HUES48 (cell line): ENCODE measurements around the gene POP4.

Experiments
- H3K27ac ChIP-seq: one replicate; pipeline ENCODE4 v1.7.0; 2013; ENCODE audit warnings: low read depth, low read length, inconsistent platforms
- H3K27me3 ChIP-seq: 2 replicates; pipeline ENCODE4 v1.6.1; 2013; ENCODE audit warnings: mild to moderate bottlenecking, low read length; ENCODE audit not compliant: control insufficient read depth, insufficient read depth
- H3K36me3 ChIP-seq: 2 replicates; pipeline ENCODE4 v1.6.1; 2013; ENCODE audit warnings: low read length; ENCODE audit not compliant: control insufficient read depth, insufficient read depth
- H3K4me1 ChIP-seq: 2 replicates; pipeline ENCODE4 v1.6.1; 2013; ENCODE audit warnings: mild to moderate bottlenecking, low read length; ENCODE audit not compliant: control insufficient read depth, insufficient read depth
- H3K4me3 ChIP-seq: 2 replicates; pipeline ENCODE4 v1.5.1; 2013; ENCODE audit warnings: mild to moderate bottlenecking, low read depth, low read length
- H3K9ac ChIP-seq: 2 replicates; pipeline ENCODE4 v1.6.1; 2013; ENCODE audit warnings: mild to moderate bottlenecking, low read depth, low read length, moderate library complexity
- H3K9me3 ChIP-seq: 2 replicates; pipeline ENCODE4 v1.6.1; 2013; ENCODE audit warnings: low read length; ENCODE audit not compliant: control insufficient read depth, insufficient read depth

The POP4 gene

GRCh38 chr19:29651622-29652394, 45.7 kb downstream of the POP4 start:
- no peaks in the 10 kb centered on the region for H3K27me3 ChIP-seq

GRCh38 chr19:29653398-29653797, 47.3 kb downstream of the POP4 start:
- no peaks in the 10 kb centered on the region for H3K27me3 ChIP-seq
- no peaks in the 10 kb centered on the region for H3K36me3 ChIP-seq
- H3K9ac ChIP-seq: no peak overlapping the region
- no peaks in the 10 kb centered on the region for H3K4me1 ChIP-seq
- no peaks in the 10 kb centered on the region for H3K9me3 ChIP-seq
- no peak overlapping the region for H3K27ac ChIP-seq
- H3K4me3 ChIP-seq: no peak overlapping the region

More at GRCh38 chr19:29651622-29652394, 45.7 kb downstream of the POP4 start:
- Histone ChIP-seq H3K9me3 (no peaks in the 10 kb centered on the region), H3K4me3 (no peak overlapping the region), H3K9ac (no peak overlapping the region), H3K36me3 (no peaks in the 10 kb centered on the region), H3K4me1 (no peaks in the 10 kb centered on the region), H3K27ac (no peak overlapping the region)

GRCh38 chr19:29655648-29656335, 49.7 kb downstream of the POP4 start:
- no peaks in the 10 kb centered on the region for H3K36me3 ChIP-seq
- H3K4me1 ChIP-seq: no peaks in the 10 kb centered on the region
- no peak overlapping the region for H3K9ac ChIP-seq
- no peaks in the 10 kb centered on the region for H3K9me3 ChIP-seq
- no peak overlapping the region for H3K4me3 ChIP-seq
- H3K27ac ChIP-seq: no peak overlapping the region
- no peaks in the 10 kb centered on the region for H3K27me3 ChIP-seq

GRCh38 chr19:29658221-29658991, 52.3 kb downstream of the POP4 start:
- Histone ChIP-seq H3K9ac (no peak overlapping the region), H3K9me3 (no peaks in the 10 kb centered on the region), H3K27me3 (peaks cover 3% of the 10 kb centered on the region; the same call in 1 of the 2 replicates), H3K4me1 (no peaks in the 10 kb centered on the region; the same call in 1 of the 2 replicates), H3K27ac (no peak overlapping the region), H3K36me3 (no peaks in the 10 kb centered on the region), H3K4me3 (no peak overlapping the region)

- H3K27me3 ChIP-seq: peaks cover 7% of the 10 kb centered on the region; the same call in 1 of the 2 replicates
Observed at GRCh38 chr19:29660835-29661234, 54.8 kb downstream of the POP4 start.

GRCh38 chr19:29662278-29662603, 56.2 kb downstream of the POP4 start:
- Histone ChIP-seq H3K36me3 (no peaks in the 10 kb centered on the region), H3K27me3 (peaks cover 7% of the 10 kb centered on the region; the same call in 1 of the 2 replicates), H3K27ac (no peak overlapping the region), H3K4me3 (no peak overlapping the region), H3K9me3 (no peaks in the 10 kb centered on the region), H3K4me1 (peaks cover 12% of the 10 kb centered on the region), H3K9ac (no peak overlapping the region)

More at GRCh38 chr19:29660835-29661234, 54.8 kb downstream of the POP4 start:
- no peak overlapping the region for H3K4me3 ChIP-seq
- no peak overlapping the region for H3K27ac ChIP-seq
- H3K9ac ChIP-seq: no peak overlapping the region
- no peaks in the 10 kb centered on the region; the same call in 1 of the 2 replicates for H3K4me1 ChIP-seq
- no peaks in the 10 kb centered on the region for H3K36me3 ChIP-seq
- H3K9me3 ChIP-seq: no peaks in the 10 kb centered on the region

- Histone ChIP-seq H3K9ac (no peak overlapping the region), H3K4me3 (no peak overlapping the region), H3K4me1 (peaks cover 16% of the 10 kb centered on the region), H3K27ac (no peak overlapping the region), H3K36me3 (no peaks in the 10 kb centered on the region), H3K9me3 (no peaks in the 10 kb centered on the region), H3K27me3 (peaks cover 7% of the 10 kb centered on the region; the same call in 1 of the 2 replicates)
Observed at GRCh38 chr19:29662604-29663404, 56.7 kb downstream of the POP4 start.

- Histone ChIP-seq H3K27ac (no peak overlapping the region), H3K9me3 (no peaks in the 10 kb centered on the region), H3K27me3 (peaks cover 7% of the 10 kb centered on the region; the same call in 1 of the 2 replicates), H3K4me3 (no peak overlapping the region), H3K4me1 (peaks cover 16% of the 10 kb centered on the region), H3K36me3 (no peaks in the 10 kb centered on the region), H3K9ac (no peak overlapping the region)
Observed at GRCh38 chr19:29663861-29664752, 58.0 kb downstream of the POP4 start.

GRCh38 chr19:29664753-29665214, 58.7 kb downstream of the POP4 start:
- peak overlapping the region; percentile 84 for H3K4me3 ChIP-seq
- peaks cover 7% of the 10 kb centered on the region; the same call in 1 of the 2 replicates for H3K27me3 ChIP-seq
- no peak overlapping the region for H3K9ac ChIP-seq
- no peak overlapping the region for H3K27ac ChIP-seq
- no peaks in the 10 kb centered on the region for H3K9me3 ChIP-seq
- peaks cover 16% of the 10 kb centered on the region for H3K4me1 ChIP-seq
- H3K36me3 ChIP-seq: no peaks in the 10 kb centered on the region
